Hepatocyte (in vitro differentiated cells): ENCODE measurements around the gene CLEC16A. TPM values are rescaled to one million over a fixed set of nuclear protein-coding genes. Genes with fewer than 3 reads are reported as not detected.

Experiments
- DNase-seq: peaks from one replicate; pipeline ENCODE4 v3.0.0-alpha.2; 2016; ENCODE audit warnings: low spot score
- H2AFZ ChIP-seq: fragments of 200-600 bp; sonication (generic); 2 replicates; pipeline ENCODE4 v1.6.0; 2016; ENCODE audit warnings: antibody characterized with exemption, mild to moderate bottlenecking
- H3K27ac ChIP-seq: fragments of 200-600 bp; sonication (generic); 2 replicates; pipeline ENCODE4 v1.5.1; 2016; ENCODE audit warnings: mild to moderate bottlenecking
- H3K27me3 ChIP-seq: fragments of 200-600 bp; sonication (generic); 2 replicates; pipeline ENCODE4 v1.6.1; 2016
- H3K36me3 ChIP-seq: fragments of 200-600 bp; sonication (generic); replicated peaks from 2 replicates; pipeline ENCODE4 v1.5.1; 2016; ENCODE audit warnings: low read depth; ENCODE audit not compliant: insufficient read depth
- H3K4me1 ChIP-seq: fragments of 200-600 bp; sonication (generic); 2 replicates; pipeline ENCODE4 v1.5.1; 2016; ENCODE audit warnings: mild to moderate bottlenecking, moderate library complexity; ENCODE audit not compliant: insufficient read depth
- H3K4me2 ChIP-seq: fragments of 200-600 bp; sonication (generic); 2 replicates; pipeline ENCODE4 v1.6.0; 2016
- H3K4me3 ChIP-seq: fragments of 200-600 bp; sonication (generic); 2 replicates; pipeline ENCODE4 v1.5.1; 2016; ENCODE audit warnings: mild to moderate bottlenecking
- H3K79me2 ChIP-seq: fragments of 200-600 bp; sonication (generic); 2 replicates; pipeline ENCODE4 v1.6.0; 2017; ENCODE audit warnings: mild to moderate bottlenecking
- H3K9me2 ChIP-seq: fragments of 200-600 bp; sonication (generic); replicated peaks from 2 replicates; pipeline ENCODE4 v1.6.0; 2017; ENCODE audit warnings: mild to moderate bottlenecking; ENCODE audit not compliant: insufficient read depth
- H3K9me3 ChIP-seq: fragments of 200-600 bp; sonication (generic); 2 replicates; pipeline ENCODE4 v1.5.1; 2016; ENCODE audit warnings: low read depth, mild to moderate bottlenecking
- H4K20me1 ChIP-seq: fragments of 200-600 bp; sonication (generic); 2 replicates; pipeline ENCODE4 v1.6.0; 2016; ENCODE audit warnings: mild to moderate bottlenecking; ENCODE audit not compliant: insufficient read depth, poor library complexity, severe bottlenecking
- EZH2 ChIP-seq: fragments of 200-600 bp; sonication (generic); IDR thresholded peaks from 2 replicates; pipeline ENCODE4 v1.6.1; 2016; ENCODE audit warnings: antibody characterized with exemption, mild to moderate bottlenecking, borderline replicate concordance
- EZH2phosphoT487 ChIP-seq: fragments of 200-600 bp; sonication (generic); IDR thresholded peaks from one replicate; pipeline ENCODE4 v1.6.1; 2018; ENCODE audit warnings: antibody characterized with exemption, mild to moderate bottlenecking, low read depth, moderate library complexity; ENCODE audit not compliant: unreplicated experiment, severe bottlenecking
- WGBS: methylation state at CpG from one replicate; pipeline ENCODE4 v1.1.6; 2016; ENCODE audit warnings: low lambda C conversion rate; ENCODE audit errors: missing lambda C conversion rate; 5-methylcytosine and 5-hydroxymethylcytosine counted together
- polyA plus RNA-seq: library from polyadenylated mRNA; unstranded; fragments of >200 nt; fragmentation: Nextera tagmentation; extraction: Ambion mirVana; gene quantifications from 2 replicates; pipeline ENCODE4 v1.2.1, GENCODE V29; 2016
- total RNA-seq: library from RNA; depleted of rRNA; stranded (reverse); fragments of >200 nt; gene quantifications from 2 replicates; pipeline ENCODE4 v1.2.3, GENCODE V29; 2014
- TF ChIP-seq, protein P1 (sequence below): fragments of 200-600 bp; sonication (generic); IDR thresholded peaks from 2 replicates; pipeline ENCODE4 v1.5.1; 2016; ENCODE audit warnings: antibody characterized with exemption, mild to moderate bottlenecking; ENCODE audit not compliant: poor library complexity

Gene CLEC16A
- total and polyA plus RNA-seq, 2 experiments from 2014 or later: 22.3 to 22.6 TPM

DNA sequence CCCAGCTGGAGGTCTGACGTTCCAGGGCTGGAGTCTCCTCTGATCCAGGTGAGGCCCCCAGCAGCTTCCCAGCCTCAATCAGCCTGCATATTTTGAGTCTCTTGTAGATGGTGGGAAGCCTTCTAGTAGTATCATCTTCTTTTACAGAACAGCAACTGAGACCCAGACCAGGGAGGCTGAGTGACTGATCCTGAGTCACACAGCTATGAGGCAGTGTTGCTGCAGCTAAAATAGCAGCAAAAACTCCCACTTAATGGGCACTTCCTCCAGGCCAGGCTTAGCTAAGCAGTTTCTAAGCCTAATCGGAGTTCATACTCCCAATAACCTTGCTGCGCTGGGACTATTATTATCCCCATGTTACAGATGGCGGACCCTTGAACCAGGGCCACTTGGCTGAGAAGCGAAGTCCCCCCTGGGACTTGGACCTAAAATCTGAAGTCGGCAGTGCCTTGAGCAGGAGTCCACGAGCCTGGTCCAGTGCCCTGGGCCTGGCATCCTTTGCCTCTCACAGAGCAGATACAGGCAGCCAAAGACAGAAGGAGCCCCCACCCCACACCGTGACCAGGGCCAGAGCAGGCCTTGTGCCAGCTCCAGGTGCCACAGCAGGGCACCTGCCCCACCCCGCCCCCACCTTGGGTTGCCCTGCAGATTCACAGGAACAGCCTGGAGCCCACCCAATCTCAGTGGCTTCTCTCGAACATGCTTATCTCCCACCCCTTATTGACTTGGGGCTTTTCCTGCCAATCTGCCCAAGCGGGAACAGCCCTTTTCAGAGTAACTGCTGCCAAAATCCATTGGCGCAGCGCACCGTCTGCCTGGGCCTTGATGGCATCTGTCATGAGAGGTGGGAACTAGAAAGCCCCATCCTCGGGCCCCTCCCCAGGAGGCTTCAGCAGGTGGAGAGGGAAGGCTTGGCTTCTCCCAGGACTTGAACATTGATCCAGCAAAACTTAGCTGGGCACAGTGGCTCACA is 246.5 kb downstream of the CLEC16A start:
- WGBS: 91% methylated on average over 15 of the region's 15 CpGs
- Histone ChIP-seq H3K27me3 (no peaks in the 10 kb centered on the region), H3K36me3 (no peaks in the 10 kb centered on the region), H3K4me3 (no peak overlapping the region), H3K4me1 (no peaks in the 10 kb centered on the region), H3K9me3 (no peaks in the 10 kb centered on the region), H4K20me1 (no peaks in the 10 kb centered on the region), H3K9me2 (no peaks in the 10 kb centered on the region), H3K27ac (no peak overlapping the region), H2AFZ (no peak overlapping the region), H3K79me2 (no peaks in the 10 kb centered on the region), H3K4me2 (no peak overlapping the region)
- no peak for DNase-seq
- TF ChIP-seq EZH2phosphoT487 (no peak), EZH2 (no peak)
- TF ChIP-seq, protein P1, sequence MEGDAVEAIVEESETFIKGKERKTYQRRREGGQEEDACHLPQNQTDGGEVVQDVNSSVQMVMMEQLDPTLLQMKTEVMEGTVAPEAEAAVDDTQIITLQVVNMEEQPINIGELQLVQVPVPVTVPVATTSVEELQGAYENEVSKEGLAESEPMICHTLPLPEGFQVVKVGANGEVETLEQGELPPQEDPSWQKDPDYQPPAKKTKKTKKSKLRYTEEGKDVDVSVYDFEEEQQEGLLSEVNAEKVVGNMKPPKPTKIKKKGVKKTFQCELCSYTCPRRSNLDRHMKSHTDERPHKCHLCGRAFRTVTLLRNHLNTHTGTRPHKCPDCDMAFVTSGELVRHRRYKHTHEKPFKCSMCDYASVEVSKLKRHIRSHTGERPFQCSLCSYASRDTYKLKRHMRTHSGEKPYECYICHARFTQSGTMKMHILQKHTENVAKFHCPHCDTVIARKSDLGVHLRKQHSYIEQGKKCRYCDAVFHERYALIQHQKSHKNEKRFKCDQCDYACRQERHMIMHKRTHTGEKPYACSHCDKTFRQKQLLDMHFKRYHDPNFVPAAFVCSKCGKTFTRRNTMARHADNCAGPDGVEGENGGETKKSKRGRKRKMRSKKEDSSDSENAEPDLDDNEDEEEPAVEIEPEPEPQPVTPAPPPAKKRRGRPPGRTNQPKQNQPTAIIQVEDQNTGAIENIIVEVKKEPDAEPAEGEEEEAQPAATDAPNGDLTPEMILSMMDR: no peak

- Histone ChIP-seq H3K4me3 (no peak overlapping the region), H3K27me3 (no peaks in the 10 kb centered on the region), H3K36me3 (no peaks in the 10 kb centered on the region), H4K20me1 (no peaks in the 10 kb centered on the region), H3K27ac (no peak overlapping the region), H2AFZ (no peak overlapping the region), H3K4me2 (no peak overlapping the region), H3K4me1 (no peaks in the 10 kb centered on the region), H3K9me2 (no peaks in the 10 kb centered on the region), H3K79me2 (no peaks in the 10 kb centered on the region), H3K9me3 (no peaks in the 10 kb centered on the region)
- 81% methylated on average over 5 of the region's 5 CpGs for WGBS
- DNase-seq: no peak
- TF ChIP-seq, protein P1: no peak
- TF ChIP-seq EZH2phosphoT487 (no peak), EZH2 (no peak)
Measured at GRCh38 chr16:11191665-11192064, 247.3 kb downstream of the CLEC16A start.

DNA sequence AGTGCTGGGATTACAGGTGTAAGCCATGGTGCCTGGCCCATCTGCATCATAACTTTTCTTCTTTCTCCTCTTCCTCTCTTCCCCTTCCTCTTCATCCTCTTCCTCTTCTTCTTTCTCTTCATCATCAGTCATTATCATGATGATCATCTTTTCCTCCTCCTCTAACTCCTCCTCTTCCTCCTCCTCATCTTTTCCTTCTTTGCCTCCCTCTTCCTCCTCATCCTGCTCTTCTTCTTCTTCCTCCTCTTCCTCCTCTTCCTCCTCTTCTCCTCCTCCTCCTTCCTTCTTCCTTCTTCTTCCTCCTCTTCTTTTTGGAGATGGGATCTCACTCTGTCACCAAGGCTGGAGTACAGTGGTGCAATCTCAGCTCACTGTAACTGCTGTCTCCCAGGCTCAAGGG is 249.1 kb downstream of the CLEC16A start:
- H3K4me3 ChIP-seq: no peak overlapping the region
- no peaks in the 10 kb centered on the region for H3K9me2 ChIP-seq
- no peaks in the 10 kb centered on the region for H3K27me3 ChIP-seq
- no peak overlapping the region for H3K4me2 ChIP-seq
- H3K79me2 ChIP-seq: no peaks in the 10 kb centered on the region
- TF ChIP-seq, protein P1: no peak
- H3K27ac ChIP-seq: no peak overlapping the region
- no peak for DNase-seq
- no peaks in the 10 kb centered on the region for H3K36me3 ChIP-seq
- H4K20me1 ChIP-seq: no peaks in the 10 kb centered on the region
- H3K4me1 ChIP-seq: no peaks in the 10 kb centered on the region
- no peak overlapping the region for H2AFZ ChIP-seq
- H3K9me3 ChIP-seq: no peaks in the 10 kb centered on the region
